ENCODE data around the gene SLAMF8.

- TF ChIP-seq CTCF (IDR thresholded peaks at IDR 0.05; ENCODE audit: low read depth, low read length) (no peak), EZH2phosphoT487 (IDR thresholded peaks at IDR 0.05; ENCODE audit: low read depth) (no peak)
These were observed 52.5 kb downstream of the SLAMF8 start for GRCh38 chr1:159879136-159879535.

Data from OCI-LY3 (cell line).